Measurements from ENCODE around the gene CLCF1.

Gene CLCF1

GRCh38 chr11:67397986-67398660, 24.7 kb upstream of the CLCF1 start:
- no peak overlapping the region for H3K4me3 ChIP-seq (ENCODE audit: control insufficient read depth, low read depth, low read length)
- DNase-seq (ENCODE audit: low read depth) = no peak
- TF ChIP-seq CTCF (conservative IDR thresholded peaks at IDR 0.05; ENCODE audit: control insufficient read depth, insufficient read depth, low read depth, low read length) = no peak

DNA sequence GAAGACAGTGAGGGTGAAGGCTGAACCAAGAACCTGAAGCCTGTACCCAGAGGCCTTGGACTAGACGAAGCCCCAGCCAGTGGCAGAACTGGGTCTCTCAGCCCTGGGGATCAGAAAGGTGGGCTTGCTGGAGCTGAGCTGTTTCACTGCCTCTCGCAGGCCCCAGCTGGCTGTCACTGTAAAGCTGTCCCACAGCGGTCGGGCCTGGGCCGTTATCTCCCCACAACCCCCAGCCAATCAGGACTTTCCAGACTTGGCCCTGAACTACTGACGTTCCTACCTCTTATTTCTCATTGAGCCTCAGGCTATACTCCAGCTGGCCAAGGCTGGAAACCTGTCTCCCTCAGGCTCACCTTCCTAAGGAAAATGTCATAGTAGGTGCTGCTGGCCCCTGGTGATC, 24.1 kb upstream of the CLCF1 start:
- TF ChIP-seq CTCF (conservative IDR thresholded peaks at IDR 0.05; ENCODE audit: control insufficient read depth, insufficient read depth, low read depth, low read length) = no peak
- no peak overlapping the region for H3K4me3 ChIP-seq (ENCODE audit: control insufficient read depth, low read depth, low read length)
- no peak for DNase-seq (ENCODE audit: low read depth)

GRCh38 chr11:67396587-67397389, 23.4 kb upstream of the CLCF1 start:
- H3K4me3 ChIP-seq (ENCODE audit: control insufficient read depth, low read depth, low read length) = no peak overlapping the region
- TF ChIP-seq CTCF (conservative IDR thresholded peaks at IDR 0.05; ENCODE audit: control insufficient read depth, insufficient read depth, low read depth, low read length) = no peak
- no peak for DNase-seq (ENCODE audit: low read depth)

GRCh38 chr11:67396259-67396581, 22.8 kb upstream of the CLCF1 start:
- H3K4me3 ChIP-seq (ENCODE audit: control insufficient read depth, low read depth, low read length) = no peak overlapping the region
- DNase-seq (ENCODE audit: low read depth) = no peak
- no peak for TF ChIP-seq CTCF (conservative IDR thresholded peaks at IDR 0.05; ENCODE audit: control insufficient read depth, insufficient read depth, low read depth, low read length)

- DNase-seq (ENCODE audit: low read depth) = no peak
- no peak overlapping the region for H3K4me3 ChIP-seq (ENCODE audit: control insufficient read depth, low read depth, low read length)
- TF ChIP-seq CTCF (conservative IDR thresholded peaks at IDR 0.05; ENCODE audit: control insufficient read depth, insufficient read depth, low read depth, low read length) = no peak
Observed at GRCh38 chr11:67395555-67396258, 22.3 kb upstream of the CLCF1 start.

GRCh38 chr11:67393990-67394389, 20.6 kb upstream of the CLCF1 start:
- DNase-seq (ENCODE audit: low read depth) = no peak
- no peak for TF ChIP-seq CTCF (conservative IDR thresholded peaks at IDR 0.05; ENCODE audit: control insufficient read depth, insufficient read depth, low read depth, low read length)
- H3K4me3 ChIP-seq (ENCODE audit: control insufficient read depth, low read depth, low read length) = no peak overlapping the region

Data from fibroblast of mammary gland (primary cell).